Neural progenitor cell (in vitro differentiated cells): Measurements from ENCODE around the gene POLN. TPM values are rescaled to one million over a fixed set of nuclear protein-coding genes. Genes with fewer than 3 reads are reported as not detected.
A peak's percentile ranks its signal among the peaks of the same experiment; 100 is the strongest.
"Not testable (repeated sequence)": the region's sequence is repeated elsewhere in the genome, so short reads cannot be mapped to it uniquely, and the experiment has no call there.

ENCODE experiments used
- DNase-seq: peaks from one replicate; pipeline ENCODE4 v3.0.0-alpha.2; 2016; ENCODE audit warnings: low spot score
- H2AFZ ChIP-seq: fragments of 200-600 bp; sonication (generic); replicated peaks from 2 replicates; pipeline ENCODE4 v1.6.1; 2016; ENCODE audit warnings: antibody characterized with exemption
- H3F3A ChIP-seq: fragments of 200-600 bp; sonication (generic); 2 replicates; pipeline ENCODE4 v1.6.1; 2016; ENCODE audit warnings: antibody characterized with exemption, low read depth
- H3K27ac ChIP-seq: fragments of 200-600 bp; sonication (generic); 2 replicates; pipeline ENCODE4 v1.5.1; 2016; ENCODE audit warnings: mild to moderate bottlenecking
- H3K27me3 ChIP-seq: fragments of 200-600 bp; sonication (generic); 2 replicates; pipeline ENCODE4 v1.6.1; 2016; ENCODE audit warnings: mild to moderate bottlenecking, moderate library complexity
- H3K36me3 ChIP-seq: fragments of 200-600 bp; sonication (generic); 2 replicates; pipeline ENCODE4 v1.5.1; 2016
- H3K4me1 ChIP-seq: fragments of 200-600 bp; sonication (generic); 2 replicates; pipeline ENCODE4 v1.6.1; 2016; ENCODE audit warnings: mixed run types
- H3K4me2 ChIP-seq: fragments of 200-600 bp; sonication (generic); 2 replicates; pipeline ENCODE4 v1.6.1; 2016
- H3K4me3 ChIP-seq: fragments of 200-600 bp; sonication (generic); 2 replicates; pipeline ENCODE4 v1.5.1; 2016
- H3K79me2 ChIP-seq: fragments of 200-600 bp; sonication (generic); 2 replicates; pipeline ENCODE4 v1.6.1; 2016; ENCODE audit warnings: low read depth
- H3K9ac ChIP-seq: fragments of 200-600 bp; sonication (generic); 2 replicates; pipeline ENCODE4 v1.6.1; 2016
- H3K9me3 ChIP-seq: fragments of 200-600 bp; sonication (generic); 2 replicates; pipeline ENCODE4 v1.5.1; 2016; ENCODE audit warnings: low read depth
- H4K20me1 ChIP-seq: fragments of 200-600 bp; sonication (generic); 2 replicates; pipeline ENCODE4 v1.6.1; 2016; ENCODE audit warnings: low read depth
- H3K27ac Mint-ChIP-seq: 3 replicates; pipeline ENCODE4 v1.8.0; 2021; ENCODE audit warnings: mixed read lengths
- H3K27me3 Mint-ChIP-seq: 2 replicates; pipeline ENCODE4 v1.8.0; 2022; ENCODE audit warnings: low read depth, mild to moderate bottlenecking, inconsistent platforms, moderate library complexity, mixed read lengths; ENCODE audit not compliant: insufficient read depth
- H3K36me3 Mint-ChIP-seq: 3 replicates; pipeline ENCODE4 v1.8.0; 2021; ENCODE audit warnings: mixed read lengths
- H3K4me1 Mint-ChIP-seq: 3 replicates; pipeline ENCODE4 v1.8.0; 2021; ENCODE audit warnings: mixed read lengths
- H3K4me3 Mint-ChIP-seq: 3 replicates; pipeline ENCODE4 v1.8.0; 2021; ENCODE audit warnings: mild to moderate bottlenecking, moderate library complexity, mixed read lengths
- H3K9me3 Mint-ChIP-seq: 3 replicates; pipeline ENCODE4 v1.8.0; 2020; ENCODE audit warnings: mixed read lengths
- CTCF ChIP-seq: fragments of 200-600 bp; sonication (generic); IDR thresholded peaks from 2 replicates; pipeline ENCODE4 v1.5.1; 2017; ENCODE audit warnings: antibody characterized with exemption, mild to moderate bottlenecking
- EZH2 ChIP-seq: fragments of 200-600 bp; sonication (generic); IDR thresholded peaks from 2 replicates; pipeline ENCODE4 v1.6.1; 2017; ENCODE audit warnings: antibody characterized with exemption, mild to moderate bottlenecking, moderate library complexity
- EZH2phosphoT487 ChIP-seq: fragments of 200-600 bp; sonication (generic); IDR thresholded peaks from 2 replicates; pipeline ENCODE4 v1.6.1; 2017; ENCODE audit warnings: antibody characterized with exemption
- total RNA-seq: library from RNA; depleted of rRNA; stranded (reverse); fragments of >200 nt; gene quantifications from 2 replicates; pipeline ENCODE4 v1.2.3, GENCODE V29; 2015; ENCODE audit warnings: low replicate concordance

Gene POLN
- total RNA-seq, 1 donor from 2014 or later, result 1.7 TPM

- H3F3A ChIP-seq, result peaks cover 5% of the 10 kb centered on the region
- no peak for DNase-seq
- TF ChIP-seq CTCF, result no peak
- TF ChIP-seq EZH2phosphoT487, result no peak
- no peak for TF ChIP-seq EZH2
- no peaks in the 10 kb centered on the region for H3K4me1 ChIP-seq
- no peaks in the 10 kb centered on the region for H4K20me1 ChIP-seq
- H3K4me1 Mint-ChIP-seq, result peaks cover 5% of the 10 kb centered on the region
- H3K79me2 ChIP-seq, result no peaks in the 10 kb centered on the region
- no peak overlapping the region for H3K4me2 ChIP-seq
- no peak overlapping the region for H3K27ac ChIP-seq
- no peak overlapping the region for H2AFZ ChIP-seq
- no peak overlapping the region for H3K4me3 Mint-ChIP-seq
- no peaks in the 10 kb centered on the region for H3K36me3 ChIP-seq
- no peaks in the 10 kb centered on the region for H3K27me3 ChIP-seq
- H3K9me3 Mint-ChIP-seq, result no peaks in the 10 kb centered on the region
- no peak overlapping the region for H3K9ac ChIP-seq
- H3K9me3 ChIP-seq, result no peaks in the 10 kb centered on the region
- no peaks in the 10 kb centered on the region for H3K36me3 Mint-ChIP-seq
- H3K27me3 Mint-ChIP-seq, result peaks cover 2% of the 10 kb centered on the region
- no peak overlapping the region for H3K4me3 ChIP-seq
- peak overlapping the region; percentile 35 for H3K27ac Mint-ChIP-seq
Measured at GRCh38 chr4:2217726-2218125, 24.2 kb downstream of the POLN start.

DNA sequence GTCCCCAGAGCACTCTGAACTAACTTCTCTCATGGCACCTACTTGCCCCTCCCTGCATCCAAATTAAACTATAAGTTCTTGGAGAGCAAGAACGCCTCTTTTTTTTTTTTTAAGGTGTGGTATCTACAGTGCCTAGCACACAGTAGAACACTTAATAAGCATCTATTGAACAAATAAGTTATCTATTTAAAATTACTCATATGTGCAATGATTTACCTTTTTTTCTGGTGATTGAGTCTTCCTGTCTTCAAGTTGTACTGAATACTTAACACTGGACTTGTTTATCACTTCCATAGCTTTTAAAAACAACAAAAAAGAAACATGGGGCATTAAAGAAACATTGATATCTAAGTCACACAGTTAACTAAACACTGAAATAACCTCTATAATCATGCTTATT lies 29.1 kb downstream of the POLN start:
- Mint-ChIP-seq H3K36me3 (no peaks in the 10 kb centered on the region), H3K4me1 (no peaks in the 10 kb centered on the region)

DNA sequence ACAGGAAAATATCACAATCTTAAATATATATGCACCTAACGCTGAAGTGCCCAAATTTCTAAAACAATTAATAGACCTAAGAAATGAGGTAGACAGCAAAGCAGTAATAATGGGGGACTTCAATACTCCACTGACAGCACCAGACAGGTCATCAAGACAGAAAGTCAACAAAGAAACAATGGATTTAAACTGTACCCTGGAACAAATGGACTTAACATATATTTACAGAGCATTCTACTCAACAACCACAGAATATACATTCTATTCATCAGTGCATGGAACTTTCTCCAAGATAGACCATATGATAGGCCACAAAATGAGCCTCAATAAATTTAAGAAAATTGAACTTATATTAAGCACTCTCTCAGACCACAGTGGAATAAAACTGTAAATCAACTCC lies 39.1 kb downstream of the POLN start:
- not testable (repeated sequence) for H3K36me3 ChIP-seq, H3K36me3 Mint-ChIP-seq, H3K79me2 ChIP-seq, H2AFZ ChIP-seq, H3K4me2 ChIP-seq, H3K9ac ChIP-seq, H3K27ac Mint-ChIP-seq, DNase-seq, H3K9me3 ChIP-seq, H3K27me3 ChIP-seq, H3K4me1 Mint-ChIP-seq, H3K9me3 Mint-ChIP-seq, H3K27ac ChIP-seq, H3K4me3 ChIP-seq, H3K4me3 Mint-ChIP-seq, H3K4me1 ChIP-seq, H3F3A ChIP-seq, H4K20me1 ChIP-seq, H3K27me3 Mint-ChIP-seq

More for the DNA sequence above, 29.1 kb downstream of the POLN start:
- H3K27ac Mint-ChIP-seq, result no peak overlapping the region
- no peak overlapping the region for H2AFZ ChIP-seq
- no peak for DNase-seq
- H3K36me3 ChIP-seq, result no peaks in the 10 kb centered on the region
- no peaks in the 10 kb centered on the region for H3K27me3 ChIP-seq
- H3K9me3 Mint-ChIP-seq, result no peaks in the 10 kb centered on the region
- no peak overlapping the region for H3K9ac ChIP-seq
- no peaks in the 10 kb centered on the region for H3K9me3 ChIP-seq
- no peak overlapping the region for H3K4me3 Mint-ChIP-seq
- H3K79me2 ChIP-seq, result no peaks in the 10 kb centered on the region
- H3K27me3 Mint-ChIP-seq, result no peaks in the 10 kb centered on the region
- TF ChIP-seq EZH2 (no peak), EZH2phosphoT487 (no peak), CTCF (no peak)
- no peaks in the 10 kb centered on the region for H4K20me1 ChIP-seq
- no peak overlapping the region for H3K4me2 ChIP-seq
- H3K27ac ChIP-seq, result no peak overlapping the region
- H3K4me3 ChIP-seq, result no peak overlapping the region
- no peaks in the 10 kb centered on the region for H3K4me1 ChIP-seq
- no peaks in the 10 kb centered on the region for H3F3A ChIP-seq

DNA sequence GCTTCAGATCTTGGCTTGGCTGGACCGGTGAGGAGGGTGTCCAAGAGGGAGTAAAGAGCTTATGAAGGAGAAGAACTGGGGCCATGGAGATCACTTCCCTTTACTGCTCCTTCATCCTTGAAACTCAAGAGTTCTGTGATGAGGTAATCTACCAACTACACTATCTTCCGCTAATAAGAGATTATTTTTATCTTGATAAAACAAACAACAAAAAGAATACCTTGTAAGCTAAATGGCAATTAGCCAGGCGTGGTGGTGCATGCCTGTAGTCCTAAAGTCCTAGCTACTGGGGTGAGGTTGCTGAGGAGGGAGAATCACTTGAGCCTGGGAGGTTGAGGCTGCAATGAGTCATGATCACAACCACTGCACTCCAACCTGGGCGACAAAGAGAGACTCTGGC lies 47.4 kb downstream of the POLN start:
- no peaks in the 10 kb centered on the region for H3K79me2 ChIP-seq
- no peak overlapping the region for H3K27ac ChIP-seq
- H3K9me3 ChIP-seq, result no peaks in the 10 kb centered on the region
- TF ChIP-seq EZH2 (no peak), CTCF (no peak), EZH2phosphoT487 (no peak)
- Mint-ChIP-seq H3K27me3 (no peaks in the 10 kb centered on the region), H3K9me3 (no peaks in the 10 kb centered on the region), H3K4me3 (no peak overlapping the region), H3K36me3 (peaks cover 3% of the 10 kb centered on the region), H3K4me1 (no peaks in the 10 kb centered on the region), H3K27ac (no peak overlapping the region)
- no peak overlapping the region for H3K4me2 ChIP-seq
- H2AFZ ChIP-seq, result no peak overlapping the region
- no peak overlapping the region for H3K4me3 ChIP-seq
- no peaks in the 10 kb centered on the region for H4K20me1 ChIP-seq
- no peaks in the 10 kb centered on the region for H3K36me3 ChIP-seq
- no peaks in the 10 kb centered on the region for H3K4me1 ChIP-seq
- H3K27me3 ChIP-seq, result no peaks in the 10 kb centered on the region
- no peak for DNase-seq
- no peak overlapping the region for H3K9ac ChIP-seq
- no peaks in the 10 kb centered on the region for H3F3A ChIP-seq
